ENCODE results near the gene NKD2.

Gene NKD2

GRCh38 chr5:1030801-1031271 lies 22.2 kb downstream of the NKD2 start:
- DNase-seq (ENCODE audit: low read depth in 2 of 2): no peak

GRCh38 chr5:1031306-1031959 lies 22.8 kb downstream of the NKD2 start:
- DNase-seq (ENCODE audit: low read depth in 2 of 2): no peak

GRCh38 chr5:1032011-1032410 lies 23.4 kb downstream of the NKD2 start:
- no peak for DNase-seq (ENCODE audit: low read depth in 2 of 2)

- no peak for DNase-seq (ENCODE audit: low read depth in 2 of 2)
These were observed 24.0 kb downstream of the NKD2 start for GRCh38 chr5:1032551-1033027.

GRCh38 chr5:1033178-1033577 lies 24.6 kb downstream of the NKD2 start:
- DNase-seq (ENCODE audit: low read depth in 2 of 2): no peak

GRCh38 chr5:1033606-1034420 lies 25.2 kb downstream of the NKD2 start:
- DNase-seq (ENCODE audit: low read depth in 2 of 2): no peak

- no peak for DNase-seq (ENCODE audit: low read depth in 2 of 2)
These were observed 25.9 kb downstream of the NKD2 start for GRCh38 chr5:1034421-1034905.

GRCh38 chr5:1034986-1035385 lies 26.4 kb downstream of the NKD2 start:
- no peak for DNase-seq (ENCODE audit: low read depth in 2 of 2)

GRCh38 chr5:1035421-1036405 lies 27.1 kb downstream of the NKD2 start:
- DNase-seq (ENCODE audit: low read depth in 2 of 2): no peak

GRCh38 chr5:1036504-1037122 lies 28.0 kb downstream of the NKD2 start:
- DNase-seq (ENCODE audit: low read depth in 2 of 2): no peak

- DNase-seq (ENCODE audit: low read depth in 2 of 2): no peak
These were observed 28.6 kb downstream of the NKD2 start for GRCh38 chr5:1037123-1037670.

GRCh38 chr5:1037671-1038416 lies 29.2 kb downstream of the NKD2 start:
- DNase-seq (ENCODE audit: low read depth in 2 of 2): no peak

GRCh38 chr5:1038417-1039209 lies 30.0 kb downstream of the NKD2 start:
- no peak for DNase-seq (ENCODE audit: low read depth in 2 of 2)

- DNase-seq (ENCODE audit: low read depth in 2 of 2): no peak
These were observed 30.6 kb downstream of the NKD2 start for GRCh38 chr5:1039210-1039548.

- DNase-seq (ENCODE audit: low read depth in 2 of 2): no peak
These were observed 31.2 kb downstream of the NKD2 start for GRCh38 chr5:1039706-1040260.

GRCh38 chr5:1040571-1040970 lies 32.0 kb downstream of the NKD2 start:
- no peak for DNase-seq (ENCODE audit: low read depth in 2 of 2)

GRCh38 chr5:1041225-1042143 lies 32.9 kb downstream of the NKD2 start:
- no peak for DNase-seq (ENCODE audit: low read depth in 2 of 2)

- no peak for DNase-seq (ENCODE audit: low read depth in 2 of 2)
These were observed 34.0 kb downstream of the NKD2 start for GRCh38 chr5:1042626-1043025.
